Pancreas (tissue), 10 donors: ENCODE data around the gene TRAK1. TPM values are rescaled to one million over a fixed set of nuclear protein-coding genes. Genes with fewer than 3 reads are reported as not detected.

ENCODE experiments used
- ATAC-seq, 4 donors: fragments of 200-7000 bp; cut with Tn5 transposase; one replicate each; pipeline versions ENCODE4 v1.8.0 to v1.9.1; 2020; ENCODE audit warnings: mild to moderate bottlenecking in 4 of 4, moderate library complexity in 4 of 4
- DNase-seq, 6 donors: peaks; one replicate each; pipeline ENCODE4 v3.0.0-alpha.2; 2020
- FAIRE-seq: peaks from 2 replicates; lab custom pipeline; 2012; peaks lifted over from hg19 to GRCh38; lab: Jason Lieb, UNC
- H3K27ac ChIP-seq, 4 donors: fragments of 200-600 bp; sonication (generic); 1 replicate in 3 of 4; 2 replicates in 1 of 4; pipeline versions ENCODE4 v1.5.0 to v1.8.0; 2020
- H3K27me3 ChIP-seq, 4 donors: fragments of 200-600 bp; one replicate each; pipeline ENCODE4 v1.8.0; 2021
- H3K36me3 ChIP-seq, 3 donors: fragments of 200-600 bp; sonication (generic) in 1 of 3; one replicate each; pipeline versions ENCODE4 v1.5.0 to v1.8.0; 2020 to 2021
- H3K4me1 ChIP-seq, 3 donors: fragments of 200-600 bp; one replicate each; pipeline ENCODE4 v1.8.0; 2021
- H3K4me3 ChIP-seq, 4 donors: fragments of 200-600 bp; sonication (generic) in 2 of 4; one replicate each; pipeline versions ENCODE4 v1.5.0 to v1.8.0; 2020 to 2021
- H3K9me3 ChIP-seq, 4 donors: fragments of 200-600 bp; one replicate each; pipeline ENCODE4 v1.8.0; 2021
- WGBS, 2 donors: extraction: QIAGEN DNeasy Blood & Tissue Kit; methylation state at CpG; one replicate each; pipeline ENCODE4 v1.1.7; 2013; 5-methylcytosine and 5-hydroxymethylcytosine counted together
- intact Hi-C, 3 donors: fragments of 100-400 bp; cut with DNase I; formaldehyde crosslinking; loops; one replicate each; pipeline versions ENCODE4 v1.11.1 to v1.14.2; 2022
- polyA plus RNA-seq, 2 donors: library from polyadenylated mRNA; stranded (reverse); fragments of 200-250 nt; gene quantifications; one replicate each; pipeline ENCODE4 v1.2.3, GENCODE V29; 2013
- total RNA-seq, 6 donors: library from RNA; stranded (reverse); fragmentation: NEBNext Ultra II Directional in 4 of 6; extraction: Animal tissue kit (Norgen Biotek cat#: 25700) in 4 of 6; gene quantifications; one replicate each; pipeline versions ENCODE4 v1.2.1 to v1.2.4, GENCODE V29; 2021 to 2023
- TF ChIP-seq, protein P1 (sequence below), 4 donors: fragments of 200-600 bp; sonication (generic) in 3 of 4; IDR thresholded peaks; one replicate each; pipeline versions ENCODE4 v1.5.0 to v1.8.0; 2021; ENCODE audit warnings: antibody characterized with exemption in 4 of 4
- donor health status: healthy with polysubstance abuse.
- donor health status: DM: no; HTN: no; CAD: no; lungs with moderate emphysema.
- donor health status: DM: no; HTN: no; CAD: no.
- donor health status: control.
- donor health status: control.
- donor health status: Bipolar disorder and iron deficiency.
- donor health status: DM: yes; HTN: yes; CAD: no.
- donor health status: DM: no; HTN: no; CAD: no.
- donor health status: DM: no; HTN: no; CAD: no.
- donor health status: DM: yes; HTN: yes; CAD: no.

Gene TRAK1
- total and polyA plus RNA-seq, 8 donors: 9.3 to 24.3 (median 11.7) TPM

GRCh38 chr3:42169579-42170120, 78.5 kb downstream of the TRAK1 start:
- Histone ChIP-seq H3K27ac (no peak overlapping the region), H3K27me3 (no peaks in the 10 kb centered on the region), H3K36me3 (no peaks in the 10 kb centered on the region), H3K4me3 (no peak overlapping the region), H3K9me3 (no peaks in the 10 kb centered on the region), H3K4me1 (peaks cover 3 to 7% (median 4%) of the 10 kb centered on the region in 3 donors)
- TF ChIP-seq, protein P1, sequence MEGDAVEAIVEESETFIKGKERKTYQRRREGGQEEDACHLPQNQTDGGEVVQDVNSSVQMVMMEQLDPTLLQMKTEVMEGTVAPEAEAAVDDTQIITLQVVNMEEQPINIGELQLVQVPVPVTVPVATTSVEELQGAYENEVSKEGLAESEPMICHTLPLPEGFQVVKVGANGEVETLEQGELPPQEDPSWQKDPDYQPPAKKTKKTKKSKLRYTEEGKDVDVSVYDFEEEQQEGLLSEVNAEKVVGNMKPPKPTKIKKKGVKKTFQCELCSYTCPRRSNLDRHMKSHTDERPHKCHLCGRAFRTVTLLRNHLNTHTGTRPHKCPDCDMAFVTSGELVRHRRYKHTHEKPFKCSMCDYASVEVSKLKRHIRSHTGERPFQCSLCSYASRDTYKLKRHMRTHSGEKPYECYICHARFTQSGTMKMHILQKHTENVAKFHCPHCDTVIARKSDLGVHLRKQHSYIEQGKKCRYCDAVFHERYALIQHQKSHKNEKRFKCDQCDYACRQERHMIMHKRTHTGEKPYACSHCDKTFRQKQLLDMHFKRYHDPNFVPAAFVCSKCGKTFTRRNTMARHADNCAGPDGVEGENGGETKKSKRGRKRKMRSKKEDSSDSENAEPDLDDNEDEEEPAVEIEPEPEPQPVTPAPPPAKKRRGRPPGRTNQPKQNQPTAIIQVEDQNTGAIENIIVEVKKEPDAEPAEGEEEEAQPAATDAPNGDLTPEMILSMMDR (IDR thresholded peaks at IDR 0.05): no peak
- no peak for FAIRE-seq
- DNase-seq: no peak
- intact Hi-C loops: no loop called here
- WGBS, 2 donors: 93 to 94% methylated on average over 7 of the region's 7 CpGs
- ATAC-seq: no peak

DNA sequence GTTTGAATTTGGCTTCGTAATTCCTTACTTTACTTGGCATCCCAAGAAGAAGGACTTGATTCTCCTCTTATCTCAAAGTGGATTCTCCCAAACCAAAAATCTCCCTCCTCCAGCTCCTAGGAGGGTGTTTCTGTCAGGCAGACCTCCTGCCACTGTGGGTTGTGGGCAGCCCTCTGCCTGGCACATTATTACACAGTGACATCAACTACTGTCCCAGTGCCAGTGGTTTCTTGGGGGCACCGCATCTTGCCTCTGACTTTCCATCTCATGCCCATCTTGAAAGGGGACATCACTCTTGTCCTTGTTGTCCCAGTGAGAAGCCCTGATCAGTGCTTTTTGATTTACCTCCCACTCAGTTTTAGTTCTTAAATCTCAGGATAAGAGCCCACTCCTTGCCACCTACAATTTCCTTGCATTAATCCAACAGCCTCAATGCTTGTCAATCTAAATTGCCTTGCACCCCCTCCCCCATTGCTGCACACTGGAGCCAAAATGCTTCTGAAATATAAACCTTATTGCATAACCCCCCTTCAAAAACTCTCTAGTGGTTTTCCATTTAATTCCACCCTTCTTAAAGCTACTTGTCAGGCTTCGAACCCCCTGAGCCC, 81.0 kb downstream of the TRAK1 start:
- Histone ChIP-seq H3K4me3 (no peak overlapping the region), H3K27me3 (no peaks in the 10 kb centered on the region), H3K9me3 (no peaks in the 10 kb centered on the region), H3K36me3 (no peaks in the 10 kb centered on the region), H3K4me1 (no peaks in the 10 kb centered on the region), H3K27ac (no peak overlapping the region)
- intact Hi-C loops: no loop called here
- 92 to 96% methylated on average over 3 of the region's 3 CpGs for WGBS, 2 donors
- DNase-seq: no peak
- FAIRE-seq: no peak
- ATAC-seq: no peak
- TF ChIP-seq, protein P1 (IDR thresholded peaks at IDR 0.05): no peak

DNA sequence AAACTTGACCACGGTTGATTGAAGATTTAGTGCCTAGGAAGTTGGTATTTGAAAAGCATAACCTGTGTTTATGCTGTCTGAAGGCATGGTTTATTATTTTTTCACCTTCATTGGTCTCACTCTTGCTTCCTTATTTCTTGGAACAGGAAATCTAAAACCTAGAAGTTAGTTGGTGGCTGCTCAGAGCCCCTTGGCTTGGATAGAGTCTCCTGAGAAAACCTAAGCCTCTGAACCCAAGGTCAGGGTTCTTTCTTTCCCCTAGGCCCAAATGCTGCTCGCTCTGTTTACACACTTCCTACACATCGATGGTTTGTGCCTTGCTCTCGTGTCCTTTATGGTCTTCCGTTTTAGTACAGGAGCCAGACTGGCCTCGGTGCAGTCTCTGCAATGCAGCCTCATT, 82.2 kb downstream of the TRAK1 start:
- H3K27ac ChIP-seq: no peak overlapping the region
- H3K9me3 ChIP-seq: no peaks in the 10 kb centered on the region
- no peaks in the 10 kb centered on the region for H3K27me3 ChIP-seq
- WGBS, 2 donors: 84 to 85% methylated on average over 6 of the region's 6 CpGs
- H3K36me3 ChIP-seq: no peaks in the 10 kb centered on the region
- TF ChIP-seq, protein P1 (IDR thresholded peaks at IDR 0.05): no peak
- no peaks in the 10 kb centered on the region for H3K4me1 ChIP-seq
- DNase-seq (no peak), ATAC-seq (no peak), FAIRE-seq (no peak)
- H3K4me3 ChIP-seq: no peak overlapping the region
- intact Hi-C loops: no loop called here

DNA sequence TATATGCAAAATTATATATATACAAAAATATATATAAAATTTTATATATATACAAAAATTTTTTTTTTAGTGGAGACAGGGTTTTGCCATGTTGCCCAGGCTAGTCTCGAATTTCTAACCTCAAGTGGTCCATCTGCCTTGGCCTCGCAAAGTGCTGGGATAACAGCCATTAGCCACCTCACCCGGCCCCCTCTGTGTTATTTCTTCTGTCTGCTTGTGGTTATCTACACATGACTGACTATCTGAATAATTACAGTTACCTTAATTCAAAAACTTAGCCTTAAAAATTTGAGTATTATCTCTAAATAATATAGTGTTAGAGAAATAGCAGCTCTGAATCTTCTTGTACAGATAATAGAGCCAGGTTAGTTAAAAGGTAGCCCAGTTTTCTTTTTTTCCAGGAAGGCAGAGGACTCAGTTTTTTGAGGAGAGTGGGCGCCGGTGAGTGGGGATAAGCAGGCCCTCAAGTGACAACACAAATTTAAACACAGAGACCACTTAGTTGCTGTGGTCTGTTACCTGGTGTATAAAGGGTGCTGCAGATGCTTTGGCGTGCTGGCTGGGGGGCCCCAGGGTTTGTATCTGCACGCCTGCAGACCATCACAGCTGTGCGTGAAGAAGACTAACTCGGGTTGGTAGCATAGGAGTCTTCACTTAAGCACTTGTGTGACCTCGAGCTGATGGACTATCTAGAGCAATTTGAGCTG, 83.7 kb downstream of the TRAK1 start:
- TF ChIP-seq, protein P1 (IDR thresholded peaks at IDR 0.05): no peak
- H3K27me3 ChIP-seq: no peaks in the 10 kb centered on the region
- DNase-seq: no peak
- H3K27ac ChIP-seq: no peak overlapping the region
- intact Hi-C loops: no loop called here
- no peaks in the 10 kb centered on the region for H3K36me3 ChIP-seq
- FAIRE-seq: no peak
- no peaks in the 10 kb centered on the region for H3K9me3 ChIP-seq
- no peak for ATAC-seq
- H3K4me3 ChIP-seq: no peak overlapping the region
- H3K4me1 ChIP-seq: peaks cover 0 to 6% (median 5%) of the 10 kb centered on the region in 3 donors
- WGBS, 2 donors: 92 to 94% methylated on average over 10 of the region's 10 CpGs
